ENCODE results near the gene USP44.

Gene USP44

DNA sequence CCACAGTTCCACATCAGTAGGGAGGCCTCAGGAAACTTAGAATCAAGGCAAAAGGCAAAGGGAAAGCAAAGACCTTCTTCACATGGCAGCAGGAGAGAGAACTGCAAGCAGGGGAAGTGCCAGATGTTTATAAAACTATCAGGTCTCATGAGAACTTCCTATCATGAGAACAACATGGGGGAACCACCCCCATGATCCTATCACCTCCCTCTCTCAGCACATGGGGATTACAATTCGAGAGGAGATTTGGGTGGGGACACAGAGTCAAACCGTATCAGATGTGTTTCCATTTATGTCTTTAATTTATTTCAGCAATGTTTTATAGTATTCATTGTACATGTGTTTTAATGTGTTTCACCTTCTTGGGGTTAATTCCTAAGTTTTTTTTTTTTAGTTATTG is 51.5 kb downstream of the USP44 start:
- TF ChIP-seq, protein P1, sequence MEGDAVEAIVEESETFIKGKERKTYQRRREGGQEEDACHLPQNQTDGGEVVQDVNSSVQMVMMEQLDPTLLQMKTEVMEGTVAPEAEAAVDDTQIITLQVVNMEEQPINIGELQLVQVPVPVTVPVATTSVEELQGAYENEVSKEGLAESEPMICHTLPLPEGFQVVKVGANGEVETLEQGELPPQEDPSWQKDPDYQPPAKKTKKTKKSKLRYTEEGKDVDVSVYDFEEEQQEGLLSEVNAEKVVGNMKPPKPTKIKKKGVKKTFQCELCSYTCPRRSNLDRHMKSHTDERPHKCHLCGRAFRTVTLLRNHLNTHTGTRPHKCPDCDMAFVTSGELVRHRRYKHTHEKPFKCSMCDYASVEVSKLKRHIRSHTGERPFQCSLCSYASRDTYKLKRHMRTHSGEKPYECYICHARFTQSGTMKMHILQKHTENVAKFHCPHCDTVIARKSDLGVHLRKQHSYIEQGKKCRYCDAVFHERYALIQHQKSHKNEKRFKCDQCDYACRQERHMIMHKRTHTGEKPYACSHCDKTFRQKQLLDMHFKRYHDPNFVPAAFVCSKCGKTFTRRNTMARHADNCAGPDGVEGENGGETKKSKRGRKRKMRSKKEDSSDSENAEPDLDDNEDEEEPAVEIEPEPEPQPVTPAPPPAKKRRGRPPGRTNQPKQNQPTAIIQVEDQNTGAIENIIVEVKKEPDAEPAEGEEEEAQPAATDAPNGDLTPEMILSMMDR (IDR thresholded peaks at IDR 0.05; ENCODE audit: insufficient read depth, low read length, missing control alignments) = no peak
- CTCF ChIA-PET = no interaction called here

DNA sequence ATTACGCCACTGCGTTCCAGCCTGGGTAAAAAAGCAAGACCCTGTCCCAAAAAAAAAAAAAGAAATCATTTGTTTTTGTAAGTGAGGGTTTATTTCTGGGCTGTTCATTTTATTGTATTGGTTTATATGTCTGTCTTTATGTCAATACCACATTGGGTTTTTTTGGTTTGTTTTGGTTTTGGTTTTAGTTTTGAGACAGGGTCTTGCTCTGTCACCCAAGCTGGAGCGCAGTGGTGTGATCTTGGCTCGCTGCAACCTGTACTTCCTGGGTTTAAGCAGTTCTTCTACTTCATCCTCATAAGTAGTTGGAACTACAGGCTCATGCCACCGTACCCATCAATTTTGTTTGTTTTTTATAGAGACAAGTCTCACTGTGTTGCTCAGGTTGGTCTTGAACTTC is 52.3 kb downstream of the USP44 start:
- ChIA-PET CTCF (no interaction called here), POLR2A (no interaction called here)
- no peak overlapping the region for H3K4me3 ChIP-seq (ENCODE audit: low read depth, low read length)
- no peak for DNase-seq (ENCODE audit: low read depth, low spot score)
- TF ChIP-seq, protein P1 (IDR thresholded peaks at IDR 0.05; ENCODE audit: insufficient read depth, low read length, missing control alignments) = no peak

More for the DNA sequence above, 51.5 kb downstream of the USP44 start:
- no peak overlapping the region for H3K4me3 ChIP-seq (ENCODE audit: low read depth, low read length)
- POLR2A ChIA-PET = no interaction called here
- no peak for DNase-seq (ENCODE audit: low read depth, low spot score)

DNA sequence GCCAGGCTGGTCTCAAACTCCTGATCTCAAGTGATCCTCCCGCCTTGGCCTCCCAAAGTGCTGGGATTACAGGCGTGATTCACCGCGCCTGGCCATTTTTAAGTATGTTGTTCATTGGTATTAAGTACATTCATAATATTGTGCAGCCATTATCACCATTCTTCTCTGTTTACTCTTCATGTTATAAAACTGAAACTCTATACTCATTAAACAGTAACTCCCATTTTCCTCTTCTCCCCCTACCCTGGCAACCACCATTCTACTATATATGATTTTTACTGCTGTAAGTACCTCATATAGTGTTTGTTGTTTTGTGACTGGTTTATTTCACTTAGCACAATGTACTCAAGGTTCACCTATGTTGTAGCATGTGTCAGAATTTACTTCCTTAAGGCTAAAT is 54.2 kb downstream of the USP44 start:
- ChIA-PET POLR2A (no interaction called here), CTCF (interaction anchor here (1.0 kb wide), 1 partner anchor 17 kb away, joined by 3 read pairs; no protein-coding TSS in a partner anchor)
- no peak for DNase-seq (ENCODE audit: low read depth, low spot score)
- TF ChIP-seq, protein P1 (IDR thresholded peaks at IDR 0.05; ENCODE audit: insufficient read depth, low read length, missing control alignments) = no peak
- no peak overlapping the region for H3K4me3 ChIP-seq (ENCODE audit: low read depth, low read length)

DNA sequence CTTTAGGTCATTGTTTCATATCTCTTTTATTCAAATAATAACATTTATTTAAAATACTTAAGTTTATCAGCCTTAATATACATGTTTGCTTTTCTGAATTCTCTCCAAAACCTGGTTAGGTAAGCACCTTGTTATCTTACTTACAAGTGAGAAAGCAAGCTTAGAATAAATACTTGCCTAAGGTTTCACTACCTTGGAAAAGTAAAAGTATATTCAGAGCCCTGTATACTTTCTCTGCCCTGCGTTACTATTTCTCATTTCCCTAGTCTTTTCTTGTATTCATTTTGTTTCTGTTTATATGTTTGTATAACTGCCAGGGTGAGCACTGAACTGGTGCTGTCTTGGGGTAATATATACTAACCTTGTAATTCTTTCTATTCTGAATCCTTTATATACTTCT is 55.8 kb downstream of the USP44 start:
- POLR2A ChIA-PET = no interaction called here
- TF ChIP-seq, protein P1 (IDR thresholded peaks at IDR 0.05; ENCODE audit: insufficient read depth, low read length, missing control alignments) = no peak
- CTCF ChIA-PET = no interaction called here
- no peak for DNase-seq (ENCODE audit: low read depth, low spot score)
- no peak overlapping the region for H3K4me3 ChIP-seq (ENCODE audit: low read depth, low read length)

DNA sequence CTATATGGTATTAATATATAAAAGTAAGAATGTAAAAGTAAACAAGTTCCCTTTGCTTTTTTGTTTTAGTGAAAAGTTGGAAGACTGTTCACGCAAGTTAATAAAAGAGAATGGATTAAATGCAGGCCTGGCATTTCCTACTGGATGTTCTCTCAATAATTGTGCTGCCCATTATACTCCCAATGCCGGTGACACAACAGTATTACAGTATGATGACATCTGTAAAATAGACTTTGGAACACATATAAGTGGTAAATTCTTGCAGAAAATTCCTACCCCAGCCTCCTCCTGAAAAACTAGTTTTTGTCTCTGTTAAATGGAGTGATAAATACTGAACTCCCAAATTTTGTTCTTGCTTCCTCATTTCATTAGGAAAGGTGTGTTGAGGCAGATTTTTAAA is 56.4 kb downstream of the USP44 start:
- CTCF ChIA-PET = no interaction called here
- TF ChIP-seq, protein P1 (IDR thresholded peaks at IDR 0.05; ENCODE audit: insufficient read depth, low read length, missing control alignments) = no peak
- DNase-seq (ENCODE audit: low read depth, low spot score) = no peak
- no peak overlapping the region for H3K4me3 ChIP-seq (ENCODE audit: low read depth, low read length)
- POLR2A ChIA-PET = no interaction called here

DNA sequence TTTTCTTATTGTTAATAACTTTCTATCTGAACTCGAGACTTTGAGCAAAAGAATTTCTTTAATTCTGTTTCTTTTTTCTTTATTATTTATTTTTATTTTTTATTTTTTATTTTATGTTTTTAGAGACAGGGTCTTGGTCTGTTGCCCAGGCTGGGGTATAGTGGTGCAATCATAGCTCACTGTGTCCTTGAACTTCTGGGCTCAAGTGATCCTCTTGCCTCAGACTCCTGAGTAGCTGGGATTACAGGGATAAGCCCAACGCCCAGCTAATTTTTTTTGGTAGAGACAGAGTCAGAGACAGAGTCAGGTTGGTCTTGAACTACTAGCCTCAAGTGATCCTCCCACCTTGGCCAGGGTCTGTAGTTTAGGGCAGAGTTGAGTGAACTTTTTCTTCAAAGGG is 58.8 kb downstream of the USP44 start:
- ChIA-PET CTCF (no interaction called here), POLR2A (no interaction called here)

More for the DNA sequence above, 58.8 kb downstream of the USP44 start:
- DNase-seq (ENCODE audit: low read depth, low spot score) = no peak
- H3K4me3 ChIP-seq (ENCODE audit: low read depth, low read length) = no peak overlapping the region
- TF ChIP-seq, protein P1 (IDR thresholded peaks at IDR 0.05; ENCODE audit: insufficient read depth, low read length, missing control alignments) = no peak

All from AG04449 (cell line).